GM23338 (cell line): ENCODE measurements around the gene TOX2. TPM values are rescaled to one million over a fixed set of nuclear protein-coding genes. Genes with fewer than 3 reads are reported as not detected.

Experiments
- ATAC-seq: fragments of 200-7000 bp; cut with Tn5 transposase; 3 replicates; pipeline ENCODE4 v1.9.1; 2020
- DNase-seq: peaks from one replicate; pipeline ENCODE4 v3.0.0-alpha.2; 2015; ENCODE audit warnings: low spot score
- H2AFZ ChIP-seq: fragments of 200-600 bp; sonication (generic); 2 replicates; pipeline ENCODE4 v1.8.0; 2016; ENCODE audit warnings: antibody characterized with exemption, mild to moderate bottlenecking, moderate library complexity
- H3F3A ChIP-seq: fragments of 200-600 bp; sonication (generic); replicated peaks from 2 replicates; pipeline ENCODE4 v1.8.0; 2017; ENCODE audit warnings: antibody characterized with exemption, mixed run types, low read depth
- H3K27ac ChIP-seq: fragments of 200-600 bp; sonication (generic); 2 replicates; pipeline ENCODE4 v1.6.1; 2016; ENCODE audit warnings: low read depth
- H3K27me3 ChIP-seq: fragments of 200-600 bp; sonication (generic); 2 replicates; pipeline ENCODE4 v1.8.0; 2016; ENCODE audit warnings: mild to moderate bottlenecking, mixed run types, moderate library complexity; ENCODE audit not compliant: insufficient read depth
- H3K36me3 ChIP-seq: fragments of 200-600 bp; sonication (generic); 2 replicates; pipeline ENCODE4 v1.8.0; 2016; ENCODE audit warnings: mild to moderate bottlenecking; ENCODE audit not compliant: insufficient read depth
- H3K4me1 ChIP-seq: fragments of 200-600 bp; sonication (generic); 2 replicates; pipeline ENCODE4 v1.8.0; 2016; ENCODE audit warnings: mild to moderate bottlenecking, moderate library complexity; ENCODE audit not compliant: insufficient read depth
- H3K4me2 ChIP-seq: fragments of 200-600 bp; sonication (generic); 2 replicates; pipeline ENCODE4 v1.7.1; 2017; ENCODE audit warnings: mixed run types
- H3K4me3 ChIP-seq: fragments of 200-600 bp; sonication (generic); 2 replicates; pipeline ENCODE4 v1.6.1; 2016; ENCODE audit warnings: mixed run types
- H3K79me2 ChIP-seq: fragments of 200-600 bp; sonication (generic); replicated peaks from 2 replicates; pipeline ENCODE4 v1.8.0; 2017; ENCODE audit warnings: mild to moderate bottlenecking; ENCODE audit not compliant: insufficient read depth
- H3K9me2 ChIP-seq: fragments of 200-600 bp; sonication (generic); 2 replicates; pipeline ENCODE4 v1.8.0; 2017; ENCODE audit not compliant: insufficient read depth
- H4K20me1 ChIP-seq: fragments of 200-600 bp; sonication (generic); replicated peaks from 2 replicates; pipeline ENCODE4 v1.8.0; 2017; ENCODE audit warnings: mild to moderate bottlenecking; ENCODE audit not compliant: insufficient read depth
- H3K27ac Mint-ChIP-seq: 2 replicates; pipeline ENCODE4 v1.8.0; 2020; ENCODE audit warnings: inconsistent platforms, mild to moderate bottlenecking, moderate library complexity, mixed read lengths
- H3K27me3 Mint-ChIP-seq: 3 replicates; pipeline ENCODE4 v1.8.0; 2022; ENCODE audit warnings: low read depth, mild to moderate bottlenecking, moderate library complexity, mixed read lengths, inconsistent platforms; ENCODE audit not compliant: insufficient read depth, poor library complexity
- H3K36me3 Mint-ChIP-seq: 3 replicates; pipeline ENCODE4 v1.8.0; 2021; ENCODE audit warnings: low read depth, mild to moderate bottlenecking, inconsistent platforms, moderate library complexity, mixed read lengths
- H3K4me1 Mint-ChIP-seq: 3 replicates; pipeline ENCODE4 v1.8.0; 2020; ENCODE audit warnings: mild to moderate bottlenecking, inconsistent platforms, mixed read lengths
- H3K4me3 Mint-ChIP-seq: 3 replicates; pipeline ENCODE4 v1.8.0; 2021; ENCODE audit warnings: moderate library complexity, mild to moderate bottlenecking, inconsistent platforms, mixed read lengths
- H3K9me3 Mint-ChIP-seq: 3 replicates; pipeline ENCODE4 v1.8.0; 2020; ENCODE audit warnings: moderate library complexity, mild to moderate bottlenecking, inconsistent platforms, mixed read lengths
- CREB1 ChIP-seq: fragments of 250-450 bp; sonication (Bioruptor Pico); IDR thresholded peaks from 2 replicates; pipeline ENCODE4 v1.5.0; 2020; ENCODE audit warnings: low read depth, mild to moderate bottlenecking, moderate library complexity
- EZH2 ChIP-seq: fragments of 200-600 bp; sonication (generic); IDR thresholded peaks from one replicate; pipeline ENCODE4 v1.8.0; 2017; ENCODE audit warnings: antibody characterized with exemption, mild to moderate bottlenecking, low read depth; ENCODE audit not compliant: unreplicated experiment
- EZH2phosphoT487 ChIP-seq: fragments of 200-600 bp; sonication (generic); IDR thresholded peaks from one replicate; pipeline ENCODE4 v1.8.1; 2018; ENCODE audit warnings: antibody characterized with exemption; ENCODE audit not compliant: unreplicated experiment
- JUNB ChIP-seq: IDR thresholded peaks from one replicate; pipeline ENCODE4 v1.6.1; 2016; ENCODE audit warnings: antibody characterized with exemption; ENCODE audit not compliant: unreplicated experiment
- NANOG ChIP-seq: IDR thresholded peaks from 2 replicates; pipeline ENCODE4 v1.6.1; 2016; ENCODE audit warnings: antibody characterized with exemption, borderline replicate concordance
- POLR2AphosphoS5 ChIP-seq: IDR thresholded peaks from 2 replicates; pipeline ENCODE4 v1.6.1; 2016; ENCODE audit warnings: antibody characterized with exemption, low read depth
- REST ChIP-seq: IDR thresholded peaks from one replicate; pipeline ENCODE4 v1.6.1; 2018; ENCODE audit warnings: antibody characterized with exemption; ENCODE audit not compliant: unreplicated experiment
- STAT1 ChIP-seq: IDR thresholded peaks from one replicate; pipeline ENCODE4 v1.6.1; 2016; ENCODE audit warnings: antibody characterized with exemption; ENCODE audit not compliant: unreplicated experiment
- ZNF114 ChIP-seq: fragments of 250-450 bp; sonication (Bioruptor Pico); IDR thresholded peaks from 2 replicates; pipeline ENCODE4 v1.5.0; 2020; ENCODE audit warnings: mild to moderate bottlenecking, moderate library complexity
- ZNF331 ChIP-seq: fragments of 250-450 bp; sonication (Bioruptor Pico); IDR thresholded peaks from 2 replicates; pipeline ENCODE4 v1.5.0; 2020; ENCODE audit warnings: low read depth, mild to moderate bottlenecking, moderate library complexity
- ZNF462 ChIP-seq: fragments of 250-450 bp; sonication (Bioruptor Pico); IDR thresholded peaks from 2 replicates; pipeline ENCODE4 v1.5.0; 2020; ENCODE audit warnings: mild to moderate bottlenecking, moderate library complexity
- polyA plus RNA-seq: library from polyadenylated mRNA; unstranded; fragments of >200 nt; fragmentation: Nextera tagmentation; extraction: Ambion mirVana; gene quantifications from 2 replicates; pipeline ENCODE4 v1.2.1, GENCODE V29; 2016
- total RNA-seq: library from RNA; depleted of rRNA; stranded (reverse); fragments of >200 nt; shearing (Covaris generic); gene quantifications from 2 replicates; pipeline ENCODE4 v1.2.3, GENCODE V29; 2014
- TF ChIP-seq, protein P1 (sequence below): IDR thresholded peaks from 2 replicates; pipeline ENCODE4 v1.6.1; 2016; ENCODE audit warnings: antibody characterized with exemption
- TF ChIP-seq, protein P2 (sequence below), 2 experiments: fragments of 200-600 bp in 1 of 2; sonication (generic) in 1 of 2; conservative IDR thresholded peaks; 2 replicates each; pipeline versions ENCODE4 v1.5.1 to v1.6.1; 2016 to 2017; ENCODE audit warnings: antibody characterized with exemption in 2 of 2, low read depth in 2 of 2, mild to moderate bottlenecking in 2 of 2, moderate library complexity in 1 of 2

The TOX2 gene
- total and polyA plus RNA-seq, 2 experiments from 2014 or later: 1.4 to 1.5 TPM

GRCh38 chr20:43971267-43971666 lies 56.6 kb downstream of the TOX2 start:
- H3K36me3 ChIP-seq: no peaks in the 10 kb centered on the region
- 0 out of 2 replicates have a peak, but pooled peaks cover 3% of the 10 kb centered on the region for H3K9me2 ChIP-seq
- no peaks in the 10 kb centered on the region for H4K20me1 ChIP-seq
- Mint-ChIP-seq H3K36me3 (no peaks in the 10 kb centered on the region), H3K4me3 (no peak overlapping the region), H3K4me1 (peaks cover 9% of the 10 kb centered on the region), H3K27me3 (peaks cover 2% of the 10 kb centered on the region), H3K27ac (no peak overlapping the region), H3K9me3 (no peaks in the 10 kb centered on the region)
- no peaks in the 10 kb centered on the region for H3K79me2 ChIP-seq
- no peaks in the 10 kb centered on the region for H3F3A ChIP-seq
- H3K27me3 ChIP-seq: no peaks in the 10 kb centered on the region
- no peak overlapping the region for H3K4me2 ChIP-seq
- DNase-seq (no peak), ATAC-seq (no peak)
- no peak overlapping the region for H3K27ac ChIP-seq
- no peak overlapping the region for H3K4me3 ChIP-seq
- H2AFZ ChIP-seq: no peak overlapping the region
- H3K4me1 ChIP-seq: peaks cover 10% of the 10 kb centered on the region
- TF ChIP-seq ZNF462 (CRISPR knock-in tag) (no peak), EZH2 (no peak), JUNB (no peak), EZH2phosphoT487 (no peak), NANOG (no peak), CREB1 (no peak), STAT1 (no peak), REST (no peak), ZNF114 (no peak), ZNF331 (no peak), POLR2AphosphoS5 (no peak)
- TF ChIP-seq, protein P1, sequence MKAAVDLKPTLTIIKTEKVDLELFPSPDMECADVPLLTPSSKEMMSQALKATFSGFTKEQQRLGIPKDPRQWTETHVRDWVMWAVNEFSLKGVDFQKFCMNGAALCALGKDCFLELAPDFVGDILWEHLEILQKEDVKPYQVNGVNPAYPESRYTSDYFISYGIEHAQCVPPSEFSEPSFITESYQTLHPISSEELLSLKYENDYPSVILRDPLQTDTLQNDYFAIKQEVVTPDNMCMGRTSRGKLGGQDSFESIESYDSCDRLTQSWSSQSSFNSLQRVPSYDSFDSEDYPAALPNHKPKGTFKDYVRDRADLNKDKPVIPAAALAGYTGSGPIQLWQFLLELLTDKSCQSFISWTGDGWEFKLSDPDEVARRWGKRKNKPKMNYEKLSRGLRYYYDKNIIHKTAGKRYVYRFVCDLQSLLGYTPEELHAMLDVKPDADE: no peak
- TF ChIP-seq, protein P2, sequence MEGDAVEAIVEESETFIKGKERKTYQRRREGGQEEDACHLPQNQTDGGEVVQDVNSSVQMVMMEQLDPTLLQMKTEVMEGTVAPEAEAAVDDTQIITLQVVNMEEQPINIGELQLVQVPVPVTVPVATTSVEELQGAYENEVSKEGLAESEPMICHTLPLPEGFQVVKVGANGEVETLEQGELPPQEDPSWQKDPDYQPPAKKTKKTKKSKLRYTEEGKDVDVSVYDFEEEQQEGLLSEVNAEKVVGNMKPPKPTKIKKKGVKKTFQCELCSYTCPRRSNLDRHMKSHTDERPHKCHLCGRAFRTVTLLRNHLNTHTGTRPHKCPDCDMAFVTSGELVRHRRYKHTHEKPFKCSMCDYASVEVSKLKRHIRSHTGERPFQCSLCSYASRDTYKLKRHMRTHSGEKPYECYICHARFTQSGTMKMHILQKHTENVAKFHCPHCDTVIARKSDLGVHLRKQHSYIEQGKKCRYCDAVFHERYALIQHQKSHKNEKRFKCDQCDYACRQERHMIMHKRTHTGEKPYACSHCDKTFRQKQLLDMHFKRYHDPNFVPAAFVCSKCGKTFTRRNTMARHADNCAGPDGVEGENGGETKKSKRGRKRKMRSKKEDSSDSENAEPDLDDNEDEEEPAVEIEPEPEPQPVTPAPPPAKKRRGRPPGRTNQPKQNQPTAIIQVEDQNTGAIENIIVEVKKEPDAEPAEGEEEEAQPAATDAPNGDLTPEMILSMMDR (conservative IDR thresholded peaks at IDR 0.05; ENCODE audit: low read depth in 2 of 2): no peak
